ENCODE results near the gene CHST12.
A peak's percentile ranks its signal among the peaks of the same experiment; 100 is the strongest.
"Not testable (repeated sequence)": the region's sequence is repeated elsewhere in the genome, so short reads cannot be mapped to it uniquely, and the experiment has no call there.

CHST12 gene

GRCh38 chr7:2451171-2452073, 48.0 kb downstream of the CHST12 start:
- TF ChIP-seq CTCF (IDR thresholded peaks at IDR 0.05; ENCODE audit: low read length) (peak; percentile 84), EZH2 (optimal IDR thresholded peaks at IDR 0.05; ENCODE audit: low read depth, low read length) (no peak)
- no peaks in the 10 kb centered on the region for H4K20me1 ChIP-seq (ENCODE audit: insufficient read depth, low read length)
- H3K27ac ChIP-seq (ENCODE audit: low read length), result no peak overlapping the region
- H3K4me3 ChIP-seq (ENCODE audit: low read length), result peak overlapping the region; percentile 33
- no peaks in the 10 kb centered on the region for H3K79me2 ChIP-seq (ENCODE audit: low read length)
- peak overlapping the region; percentile 75 for H3K4me2 ChIP-seq (ENCODE audit: low read depth, low read length)
- no peak overlapping the region for H2AFZ ChIP-seq (ENCODE audit: low read length)
- H3K27me3 ChIP-seq (replicated peaks; ENCODE audit: insufficient read depth, low read length), result no peaks in the 10 kb centered on the region
- DNase-seq, result peak; percentile 64
- no peaks in the 10 kb centered on the region; the same call in 1 of the 2 replicates for H3F3A ChIP-seq (ENCODE audit: insufficient read depth, low read length)
- no peaks in the 10 kb centered on the region for H3K9me2 ChIP-seq (replicated peaks; ENCODE audit: insufficient read depth, low read length)
- H3K4me1 ChIP-seq (ENCODE audit: low read length), result peaks cover 3% of the 10 kb centered on the region; the same call in 1 of the 2 replicates
- H3K36me3 ChIP-seq (replicated peaks; ENCODE audit: insufficient read depth, low read length), result no peaks in the 10 kb centered on the region
- peak overlapping the region; percentile 2; the same call in 1 of the 2 replicates for H3K9ac ChIP-seq (ENCODE audit: low read length)
- H3K9me3 ChIP-seq (replicated peaks; ENCODE audit: insufficient read depth, low read length), result no peaks in the 10 kb centered on the region

GRCh38 chr7:2452074-2452507, 48.7 kb downstream of the CHST12 start:
- Histone ChIP-seq H3K9ac (ENCODE audit: low read length) (no peak overlapping the region), H3F3A (ENCODE audit: insufficient read depth, low read length) (no peaks in the 10 kb centered on the region; the same call in 1 of the 2 replicates), H2AFZ (ENCODE audit: low read length) (no peak overlapping the region), H3K79me2 (ENCODE audit: low read length) (no peaks in the 10 kb centered on the region), H3K9me3 (replicated peaks; ENCODE audit: insufficient read depth, low read length) (no peaks in the 10 kb centered on the region), H3K4me1 (ENCODE audit: low read length) (peaks cover 3% of the 10 kb centered on the region; the same call in 1 of the 2 replicates), H3K9me2 (replicated peaks; ENCODE audit: insufficient read depth, low read length) (no peaks in the 10 kb centered on the region), H3K4me2 (ENCODE audit: low read depth, low read length) (peak overlapping the region; percentile 75), H3K27ac (ENCODE audit: low read length) (no peak overlapping the region), H4K20me1 (ENCODE audit: insufficient read depth, low read length) (no peaks in the 10 kb centered on the region), H3K27me3 (replicated peaks; ENCODE audit: insufficient read depth, low read length) (no peaks in the 10 kb centered on the region), H3K36me3 (replicated peaks; ENCODE audit: insufficient read depth, low read length) (no peaks in the 10 kb centered on the region), H3K4me3 (ENCODE audit: low read length) (peak overlapping the region; percentile 33)
- DNase-seq, result no peak
- TF ChIP-seq EZH2phosphoT487 (IDR thresholded peaks at IDR 0.05; ENCODE audit: low read length) (no peak), CTCF (IDR thresholded peaks at IDR 0.05; ENCODE audit: low read length) (no peak), EZH2 (optimal IDR thresholded peaks at IDR 0.05; ENCODE audit: low read depth, low read length) (no peak)

- Histone ChIP-seq H3K79me2 (ENCODE audit: low read length) (no peaks in the 10 kb centered on the region), H3K9ac (ENCODE audit: low read length) (no peak overlapping the region), H4K20me1 (ENCODE audit: insufficient read depth, low read length) (no peaks in the 10 kb centered on the region), H3K4me1 (ENCODE audit: low read length) (peaks cover 3% of the 10 kb centered on the region; the same call in 1 of the 2 replicates), H2AFZ (ENCODE audit: low read length) (no peak overlapping the region), H3F3A (ENCODE audit: insufficient read depth, low read length) (no peaks in the 10 kb centered on the region; the same call in 1 of the 2 replicates), H3K27me3 (replicated peaks; ENCODE audit: insufficient read depth, low read length) (no peaks in the 10 kb centered on the region), H3K9me2 (replicated peaks; ENCODE audit: insufficient read depth, low read length) (no peaks in the 10 kb centered on the region), H3K4me3 (ENCODE audit: low read length) (no peak overlapping the region), H3K9me3 (replicated peaks; ENCODE audit: insufficient read depth, low read length) (no peaks in the 10 kb centered on the region), H3K27ac (ENCODE audit: low read length) (no peak overlapping the region), H3K36me3 (replicated peaks; ENCODE audit: insufficient read depth, low read length) (no peaks in the 10 kb centered on the region), H3K4me2 (ENCODE audit: low read depth, low read length) (no peak overlapping the region)
- TF ChIP-seq CTCF (IDR thresholded peaks at IDR 0.05; ENCODE audit: low read length) (no peak), EZH2phosphoT487 (IDR thresholded peaks at IDR 0.05; ENCODE audit: low read length) (no peak), EZH2 (optimal IDR thresholded peaks at IDR 0.05; ENCODE audit: low read depth, low read length) (no peak)
- DNase-seq, result no peak
Observed at GRCh38 chr7:2452643-2453270, 49.3 kb downstream of the CHST12 start.

- not testable (repeated sequence) for DNase-seq; H3K27me3 ChIP-seq (replicated peaks; ENCODE audit: insufficient read depth, low read length); H3K4me2 ChIP-seq (ENCODE audit: low read depth, low read length); H3K79me2 ChIP-seq (ENCODE audit: low read length); H4K20me1 ChIP-seq (ENCODE audit: insufficient read depth, low read length); H3K9me2 ChIP-seq (replicated peaks; ENCODE audit: insufficient read depth, low read length); H2AFZ ChIP-seq (ENCODE audit: low read length); H3K4me3 ChIP-seq (ENCODE audit: low read length); H3F3A ChIP-seq (ENCODE audit: insufficient read depth, low read length); H3K9me3 ChIP-seq (replicated peaks; ENCODE audit: insufficient read depth, low read length); H3K9ac ChIP-seq (ENCODE audit: low read length); H3K27ac ChIP-seq (ENCODE audit: low read length); H3K36me3 ChIP-seq (replicated peaks; ENCODE audit: insufficient read depth, low read length); H3K4me1 ChIP-seq (ENCODE audit: low read length)
Observed at GRCh38 chr7:2453849-2454248, 50.4 kb downstream of the CHST12 start.

Measured in MM.1S (cell line).